GM18520 (cell line): Measurements from ENCODE around the gene PLK3.
"Not testable (repeated sequence)": the region's sequence is repeated elsewhere in the genome, so short reads cannot be mapped to it uniquely, and the experiment has no call there.

Experiments
- ATAC-seq: cut with Tn5 transposase; IDR thresholded peaks from one replicate; pipeline ENCODE4 v1.9.1; 2021; ENCODE audit not compliant: unreplicated experiment

The PLK3 gene

DNA sequence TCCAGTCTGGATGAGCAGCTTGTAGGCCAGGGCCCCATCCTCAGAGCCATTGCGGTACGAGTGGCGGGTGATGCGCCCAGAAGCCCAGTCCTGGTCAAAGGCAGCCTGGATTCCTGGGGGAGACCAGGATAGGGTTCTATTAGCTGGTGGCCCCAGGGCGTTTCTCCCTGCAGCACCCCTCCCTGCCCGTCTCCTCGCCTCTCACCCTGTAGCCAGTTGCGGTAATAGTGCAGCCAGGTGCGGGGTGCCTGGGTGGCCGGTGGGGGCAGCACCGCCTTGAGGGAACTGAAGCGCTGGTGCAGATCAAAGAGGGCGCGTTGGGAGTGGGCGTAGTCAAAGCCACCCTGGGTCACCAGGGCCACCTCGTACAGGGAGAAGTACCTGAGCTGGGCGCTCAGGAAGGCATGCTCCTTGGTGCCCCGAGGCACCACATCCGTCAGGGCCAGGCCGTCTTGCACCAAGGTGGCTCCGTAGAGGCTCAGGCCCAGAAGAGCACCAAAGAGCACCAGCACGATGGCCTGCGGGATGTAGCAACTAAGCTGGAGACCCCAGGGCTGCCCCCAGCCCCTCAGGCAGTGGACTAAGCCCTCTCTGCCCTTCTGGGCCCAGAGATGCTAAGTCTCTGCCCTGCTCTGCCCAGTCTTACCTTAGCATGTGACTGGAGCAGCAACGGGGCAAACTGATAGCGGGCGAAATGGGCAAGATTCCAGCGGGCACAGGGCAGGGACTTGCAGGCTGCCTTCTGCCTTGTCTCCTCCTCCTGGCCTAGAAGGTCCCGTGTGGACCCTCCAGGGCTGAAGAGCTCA lies 27.2 kb downstream of the PLK3 start:
- no peak for ATAC-seq

GRCh38 chr1:44828003-44828651 lies 27.9 kb downstream of the PLK3 start:
- no peak for ATAC-seq

DNA sequence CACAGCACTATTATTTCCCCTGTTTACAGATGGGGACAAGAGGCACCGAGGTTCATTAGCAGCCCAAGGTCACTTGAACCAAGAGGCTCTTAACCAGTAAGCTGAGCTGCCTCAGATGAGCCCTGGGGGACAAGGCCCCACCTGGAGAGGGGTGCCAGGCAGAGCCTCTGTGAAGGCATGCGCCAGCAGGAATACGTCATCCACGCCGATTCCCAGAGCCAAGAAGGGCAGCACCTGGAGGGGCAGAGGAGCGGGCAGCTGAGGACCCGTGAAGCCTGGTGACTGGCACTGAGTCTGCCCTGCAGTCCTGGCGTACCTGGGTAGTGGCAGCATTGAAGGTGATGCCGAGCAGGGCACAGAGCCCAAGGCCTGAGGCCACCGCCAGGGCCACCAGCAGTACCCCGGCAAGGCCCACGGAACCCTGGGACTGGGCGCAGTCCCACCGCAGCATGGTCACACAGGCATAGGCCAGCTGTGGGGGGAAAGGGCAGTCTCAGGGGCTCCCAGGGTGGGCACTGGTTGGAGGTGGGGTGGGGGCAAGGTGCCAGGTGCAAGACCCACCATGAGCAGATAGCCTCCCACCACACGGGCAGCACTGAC lies 28.8 kb downstream of the PLK3 start:
- no peak for ATAC-seq

GRCh38 chr1:44829506-44830384 lies 29.6 kb downstream of the PLK3 start:
- no peak for ATAC-seq

- no peak for ATAC-seq
Observed at GRCh38 chr1:44830900-44831304, 30.7 kb downstream of the PLK3 start.

DNA sequence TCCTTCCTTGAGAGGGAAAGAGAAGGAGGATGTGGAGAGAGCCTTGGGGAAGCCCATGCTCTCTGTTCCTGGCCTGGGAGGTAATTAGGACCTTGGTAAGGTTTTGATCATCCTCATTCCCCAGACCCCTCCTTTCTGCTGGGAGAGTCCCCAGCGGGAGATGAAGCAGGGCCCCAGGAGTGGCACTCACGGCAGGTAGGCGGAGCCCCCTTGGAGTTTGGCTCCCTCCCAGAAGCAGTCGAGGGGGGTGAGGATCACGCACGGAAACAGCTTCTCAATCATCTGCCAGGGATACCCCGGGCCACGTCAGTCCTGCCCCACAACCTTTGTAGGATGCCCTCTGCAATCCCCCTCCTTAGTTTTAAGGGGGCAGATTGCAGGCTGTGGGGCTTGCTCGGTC lies 31.3 kb downstream of the PLK3 start:
- ATAC-seq, result no peak

DNA sequence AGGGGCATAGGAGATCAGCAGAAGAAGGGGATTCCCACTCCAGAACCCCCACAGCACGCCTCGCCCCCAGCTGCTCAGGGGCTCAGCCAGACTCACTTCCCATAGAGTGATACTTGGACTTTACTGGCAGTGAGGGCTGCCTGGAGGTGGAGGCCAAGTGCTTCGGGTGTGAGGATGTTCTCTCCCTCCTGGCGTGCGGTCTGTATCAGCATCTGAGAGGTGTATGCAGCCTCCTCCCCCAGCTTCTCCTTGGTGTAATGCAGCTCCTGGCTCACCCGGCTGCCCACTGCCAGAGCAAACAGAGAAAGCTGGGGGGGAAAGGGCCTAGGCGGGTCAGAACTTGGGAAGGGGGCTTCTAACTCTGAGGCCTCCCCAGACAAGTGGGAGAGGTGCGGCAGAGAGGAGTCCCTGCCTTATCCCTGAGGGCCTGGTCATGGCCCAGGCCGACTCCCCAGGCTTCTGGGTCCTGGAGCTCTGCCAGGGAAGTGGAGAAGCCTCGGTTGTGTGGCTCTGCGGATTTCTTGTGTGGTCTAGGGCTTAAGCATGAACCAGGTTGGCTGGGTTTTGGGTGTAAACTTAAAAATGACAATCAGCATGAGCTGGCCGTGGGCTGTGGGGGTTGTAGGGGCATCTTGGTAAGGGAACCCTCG lies 32.0 kb downstream of the PLK3 start:
- no peak for ATAC-seq

- no peak for ATAC-seq
Observed at GRCh38 chr1:44834328-44834727, 34.2 kb downstream of the PLK3 start.

DNA sequence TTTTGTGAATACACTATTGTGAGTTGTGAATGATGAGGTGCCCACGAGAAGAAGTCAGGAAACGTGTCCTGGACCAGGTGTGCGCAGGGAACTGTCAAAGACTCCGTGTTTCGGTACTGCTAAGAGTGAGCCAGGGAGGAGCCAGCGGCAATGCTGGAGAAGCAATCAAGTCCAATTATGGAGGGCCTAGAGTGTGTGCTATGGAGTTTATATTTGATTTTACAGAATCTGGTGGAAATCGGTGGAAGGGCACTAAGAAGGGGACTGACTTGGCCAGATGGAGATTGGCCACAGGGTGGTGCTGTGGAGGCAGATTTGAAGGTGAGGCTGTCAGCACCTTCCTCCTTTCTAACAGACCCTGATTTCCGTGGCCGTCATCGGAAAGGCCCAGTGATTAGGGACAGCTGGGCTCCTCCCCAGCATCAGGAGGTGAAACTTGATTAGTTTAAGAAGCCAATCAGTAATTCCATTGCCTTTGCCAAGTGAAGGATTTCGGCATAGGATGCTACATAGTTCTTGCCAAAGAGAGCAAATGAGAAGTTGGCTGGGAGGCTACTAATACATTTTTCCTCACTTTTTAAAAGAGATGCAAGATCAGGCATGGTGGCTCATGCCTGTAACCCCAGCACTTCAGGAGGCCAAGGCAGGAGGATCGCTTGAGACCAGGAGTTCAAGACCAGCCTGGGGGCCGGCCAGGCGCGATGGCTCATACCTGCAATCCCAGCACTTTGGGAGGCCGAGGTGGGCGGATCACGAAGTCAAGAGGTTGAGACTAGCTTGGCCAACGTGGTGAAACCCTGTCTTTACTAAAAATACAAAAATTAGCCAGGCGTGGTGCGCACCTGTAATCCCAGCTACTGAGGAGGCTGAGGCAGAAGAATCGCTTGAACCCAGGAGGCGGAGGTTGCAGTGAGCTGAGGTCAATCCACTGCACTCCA lies 35.8 kb downstream of the PLK3 start:
- ATAC-seq, result peak; percentile 52

- not testable (repeated sequence) for ATAC-seq
Observed at GRCh38 chr1:44838294-44838693, 38.1 kb downstream of the PLK3 start.

DNA sequence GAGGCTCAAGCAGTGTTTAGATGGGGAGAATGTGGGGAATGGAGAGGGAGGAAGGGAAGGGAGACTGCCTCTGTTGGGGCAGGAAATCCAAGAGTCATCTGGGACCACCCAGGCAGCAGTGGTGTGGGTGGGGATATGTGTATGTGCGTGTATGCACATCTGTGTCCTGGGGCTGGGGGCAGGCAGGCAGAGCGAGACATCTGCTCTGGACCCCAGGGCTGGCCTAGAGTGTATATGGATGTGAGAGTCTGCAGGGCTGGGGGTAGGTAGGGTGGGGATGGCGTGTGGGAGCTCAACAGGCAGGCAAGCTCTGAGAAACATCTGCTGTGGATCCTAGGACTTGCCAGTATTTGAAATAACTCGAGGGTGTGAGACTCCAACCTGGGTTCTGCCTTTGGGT lies 39.4 kb downstream of the PLK3 start:
- ATAC-seq, result no peak

- ATAC-seq, result no peak
Observed at GRCh38 chr1:44842486-44842861, 42.3 kb downstream of the PLK3 start.

DNA sequence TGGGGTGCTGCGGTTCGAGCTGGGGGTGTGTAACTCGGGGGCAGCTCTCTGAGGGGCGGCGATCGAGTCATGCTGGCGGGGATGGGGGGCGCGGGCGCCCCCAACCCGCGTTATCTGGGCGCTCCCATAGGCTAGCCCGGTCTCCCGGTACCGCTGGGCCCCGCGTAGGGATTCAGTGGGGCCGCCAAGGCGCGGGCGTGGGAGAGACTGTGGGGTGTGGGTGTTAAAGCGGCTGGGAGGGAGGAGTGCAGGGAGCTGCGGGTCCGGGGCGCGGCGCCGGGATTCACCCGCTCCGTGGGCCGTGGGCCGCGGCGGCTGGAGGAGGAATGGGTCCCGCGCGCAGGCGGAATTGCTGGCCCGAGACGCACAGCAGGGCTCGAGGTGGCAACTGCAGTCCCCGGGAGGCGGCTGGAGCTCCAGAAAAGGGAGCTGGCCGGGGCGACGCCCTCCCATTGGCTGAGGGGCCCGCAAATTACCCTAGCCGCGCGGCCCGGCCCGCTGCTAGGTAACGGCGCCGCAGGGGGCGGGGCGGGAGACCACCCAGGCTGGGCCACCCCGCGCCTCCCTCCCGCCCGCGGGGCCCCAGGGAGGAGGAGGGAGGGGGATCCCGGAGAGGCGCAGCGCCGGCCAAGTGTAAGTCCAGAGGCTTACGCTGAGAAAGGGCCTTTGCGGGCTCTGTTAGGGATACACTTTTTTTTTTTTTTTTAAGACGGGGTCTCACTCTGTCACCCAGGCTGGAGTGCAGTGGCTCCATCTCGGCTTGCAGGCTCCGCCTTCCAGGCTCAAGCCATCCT lies 42.9 kb downstream of the PLK3 start, which contains the start of gene PTCH2:
PTCH2 (minus strand) TSS at position 392 of the 794 bp plus-strand sequence; CDS start at position 71, 321 bp downstream.
- no peak for ATAC-seq

- ATAC-seq, result no peak
Observed at GRCh38 chr1:44846985-44847384, 46.8 kb downstream of the PLK3 start.

DNA sequence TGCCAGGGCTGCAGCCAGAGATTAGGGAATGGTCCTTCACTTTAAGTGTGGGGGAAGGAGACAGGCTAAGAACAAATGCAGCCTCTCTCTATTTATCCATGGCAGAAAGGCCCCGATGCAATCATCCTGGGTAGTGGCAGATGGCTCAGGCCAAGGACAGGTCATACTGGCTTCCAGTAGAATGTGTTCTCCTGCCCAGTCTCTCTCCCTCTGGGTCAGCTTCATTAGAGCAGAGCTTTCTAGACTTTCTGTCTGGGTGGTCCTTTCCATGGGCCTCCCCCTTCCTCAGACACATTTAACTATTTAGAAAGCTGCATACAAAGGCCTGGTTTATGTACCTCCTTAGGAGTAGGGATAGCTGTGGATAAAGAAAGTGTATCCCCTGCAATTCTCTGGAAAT lies 47.7 kb downstream of the PLK3 start:
- no peak for ATAC-seq

DNA sequence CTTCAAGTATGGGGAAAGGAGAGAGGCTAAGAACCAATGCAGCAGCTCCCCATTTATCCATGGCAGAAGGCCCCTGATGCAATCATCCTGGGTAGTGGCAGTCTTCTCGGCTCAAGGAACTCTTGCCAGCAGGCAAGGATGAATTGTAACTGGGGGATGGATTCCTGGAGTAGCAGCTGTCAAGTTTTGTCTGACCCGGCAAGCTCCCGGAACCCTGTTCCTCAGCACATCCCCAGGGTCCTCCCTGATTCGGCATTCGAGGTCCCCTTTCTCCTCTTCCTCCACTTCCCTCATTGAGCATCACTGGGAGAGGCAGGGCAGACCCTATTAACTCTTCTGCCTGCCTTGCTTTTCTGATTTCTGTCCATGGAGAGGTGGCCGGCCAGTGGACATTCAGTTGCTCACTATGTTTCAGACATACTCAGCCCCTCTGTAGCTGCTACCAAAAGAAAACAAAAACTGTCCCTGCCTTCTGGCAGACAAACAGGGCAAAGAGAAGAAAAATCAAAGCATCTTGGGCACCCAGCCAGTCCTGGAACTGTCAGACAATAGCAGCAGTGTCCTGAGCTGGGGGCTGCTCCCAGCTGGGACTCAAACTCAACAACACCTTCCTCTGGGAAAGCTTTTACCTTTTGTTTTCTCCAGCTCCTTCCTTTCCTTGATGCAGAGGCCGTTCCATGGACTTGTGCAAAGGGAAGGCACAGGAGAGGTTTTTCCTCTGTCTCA lies 48.4 kb downstream of the PLK3 start:
- ATAC-seq, result no peak

DNA sequence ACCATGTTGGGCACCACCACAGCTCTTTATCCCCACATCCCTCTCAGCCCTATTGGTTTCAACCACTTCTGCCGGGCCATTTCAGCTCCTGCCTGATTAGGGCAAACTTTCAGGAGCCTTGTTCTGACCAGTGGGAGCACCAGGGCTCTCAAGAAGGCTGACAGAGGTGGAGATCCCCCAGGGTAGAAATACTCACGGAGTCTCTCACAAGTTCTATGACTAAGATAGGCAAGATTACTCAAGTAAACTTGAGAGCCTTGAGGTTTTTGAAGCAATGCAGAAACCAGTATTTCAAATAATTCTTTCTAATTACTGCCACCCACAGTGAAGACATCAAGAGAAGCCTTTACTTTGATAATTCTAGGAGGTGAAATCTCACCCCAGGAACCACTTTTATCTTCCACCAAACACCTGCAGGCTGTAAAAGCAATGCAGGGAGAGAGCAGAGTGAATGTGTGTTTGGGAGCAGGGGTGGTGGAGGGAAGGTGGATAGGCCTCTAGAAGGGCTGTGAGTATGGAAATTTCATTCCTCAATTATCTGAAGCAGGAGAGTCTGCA lies 49.5 kb downstream of the PLK3 start:
- ATAC-seq, result no peak

- ATAC-seq, result no peak
Observed at GRCh38 chr1:44851308-44851707, 51.1 kb downstream of the PLK3 start.
